Fibroblast of skin of right quadriceps (primary cell): ENCODE results near the gene FOXA3.

Experiments used
- DNase-seq: peaks from one replicate; pipeline ENCODE4 v3.0.0-alpha.2; 2013

The FOXA3 gene

DNA sequence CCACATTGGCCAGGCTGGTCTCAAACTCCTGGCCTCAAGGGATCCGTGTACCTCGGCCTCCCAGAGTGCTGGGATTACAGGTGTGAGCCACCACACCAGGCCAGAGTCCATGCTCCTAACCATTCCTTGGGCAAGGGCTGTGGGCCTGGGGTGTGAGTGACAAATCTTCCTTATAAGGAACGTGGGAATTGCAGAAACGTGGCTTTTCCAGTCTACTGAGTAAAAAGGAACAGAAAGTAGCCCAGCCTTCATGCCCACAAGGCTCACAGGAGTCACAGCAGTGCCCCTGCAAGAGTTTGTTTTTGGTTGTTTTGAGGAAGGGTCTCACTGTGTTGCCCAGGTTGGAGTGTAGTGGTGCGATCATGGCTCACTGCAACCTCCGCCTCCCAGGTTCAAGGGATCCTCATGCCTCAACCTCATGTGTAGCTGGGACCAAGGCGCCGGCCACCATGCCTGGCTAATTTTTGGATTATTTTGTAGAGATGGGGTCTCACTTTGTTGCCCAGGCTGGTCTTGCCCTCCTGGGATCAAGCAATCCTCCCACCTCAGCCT lies 33.2 kb downstream of the FOXA3 start:
- DNase-seq = no peak

DNA sequence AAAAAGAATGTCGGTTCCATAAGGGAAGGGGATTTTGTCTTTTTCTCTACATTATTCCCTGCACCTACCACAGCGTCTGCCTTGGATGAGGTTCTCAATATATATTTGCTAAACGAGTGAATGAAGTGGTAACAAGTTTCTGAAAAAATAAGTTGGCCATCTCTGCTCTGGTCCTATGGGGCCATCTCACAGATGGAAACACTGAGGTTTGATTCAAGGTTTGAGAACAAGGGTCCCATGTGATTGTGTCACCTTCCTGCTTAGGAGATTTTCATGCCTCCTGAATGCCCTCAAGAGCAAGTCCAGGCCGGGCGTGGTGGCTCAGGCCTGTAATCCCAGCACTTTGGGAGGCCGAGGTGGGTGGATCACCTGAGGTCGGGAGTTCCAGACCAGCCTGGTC lies 35.1 kb downstream of the FOXA3 start:
- no peak for DNase-seq

DNA sequence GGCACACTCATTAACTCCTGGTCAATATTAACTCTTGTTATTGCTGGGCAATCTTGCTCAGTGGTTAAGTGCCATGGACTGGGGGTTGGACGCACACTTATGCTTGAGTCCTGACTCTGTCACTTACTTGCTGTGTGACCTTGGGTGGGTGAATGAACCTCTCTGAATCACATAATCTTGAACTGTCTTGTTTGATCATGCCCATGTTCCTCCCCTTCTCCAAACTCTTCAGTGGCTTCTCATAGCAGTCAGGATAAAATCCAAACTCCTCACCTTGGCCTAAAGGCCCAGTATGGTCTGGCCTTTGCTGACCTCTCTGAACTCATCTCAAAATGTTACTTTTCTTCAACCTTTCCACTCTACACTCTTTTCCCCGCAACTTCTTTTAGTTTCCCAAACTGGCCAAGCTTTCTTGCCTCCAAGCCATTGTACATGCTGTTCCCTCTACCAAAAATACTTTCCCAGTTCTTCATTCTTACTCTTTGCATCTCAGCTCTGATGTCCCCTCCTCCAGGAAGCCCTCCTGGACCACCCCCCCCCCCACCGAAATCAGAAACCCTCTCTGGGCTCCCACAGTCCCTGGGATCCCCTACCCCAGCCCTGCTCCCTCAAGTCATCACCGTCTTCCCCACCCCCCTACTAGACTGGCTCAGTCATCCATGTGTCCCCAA lies 35.9 kb downstream of the FOXA3 start:
- no peak for DNase-seq

DNA sequence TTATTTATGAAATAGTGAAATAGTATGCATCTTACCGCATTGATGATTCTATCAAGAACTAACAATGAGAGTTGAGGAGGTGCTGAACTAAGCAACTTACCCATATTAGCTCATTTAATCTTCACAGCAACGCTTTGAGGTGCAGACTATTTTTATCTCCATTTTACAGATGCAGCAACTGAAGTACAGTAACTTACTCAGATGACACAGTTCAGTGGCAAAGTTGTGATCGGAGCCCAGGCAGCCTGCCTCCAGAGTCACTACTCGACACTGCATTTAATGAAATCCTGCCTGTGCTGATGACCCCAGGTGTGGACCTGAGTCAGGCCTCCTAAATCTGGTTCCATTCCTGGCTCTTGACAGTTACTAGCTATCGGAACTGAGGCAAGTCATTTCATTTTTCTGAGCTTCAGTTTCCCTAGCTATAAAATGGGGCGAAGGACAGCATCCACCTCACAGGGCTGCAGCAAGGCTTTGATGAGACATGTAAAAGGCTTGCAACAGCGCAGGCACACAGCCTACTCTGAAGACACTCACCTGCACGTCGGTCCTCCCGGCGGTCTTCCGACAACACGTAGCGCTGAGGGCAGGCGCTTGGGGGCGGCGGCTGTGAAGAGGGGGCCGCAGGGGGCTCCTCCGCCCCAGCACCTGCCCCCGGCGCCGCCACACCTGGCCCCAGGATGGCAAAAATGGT lies 36.8 kb downstream of the FOXA3 start:
- no peak for DNase-seq

DNA sequence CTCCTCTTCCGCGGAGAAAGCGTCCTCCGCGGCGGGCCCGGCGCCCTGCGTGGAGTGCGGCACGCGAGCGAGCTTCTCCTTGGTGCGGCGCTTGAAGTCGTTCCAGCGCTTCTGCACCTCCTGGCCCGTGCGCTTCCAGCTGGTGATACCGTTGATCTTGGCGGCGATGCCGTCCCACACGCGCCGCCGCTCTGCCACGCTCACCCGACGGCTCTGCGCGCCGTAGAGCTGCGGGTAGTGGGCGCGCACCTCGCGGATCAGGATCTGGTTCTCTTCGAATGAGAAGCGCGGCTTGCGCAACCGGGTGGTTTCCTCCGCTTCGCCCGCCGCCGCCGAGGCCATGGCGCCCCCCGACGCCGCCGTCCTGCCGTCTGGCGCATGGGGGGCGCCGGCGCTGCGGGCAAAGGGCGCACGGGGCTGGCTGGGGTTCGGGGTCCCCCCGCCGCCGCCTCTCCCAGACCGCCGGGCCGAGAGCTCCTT lies 37.3 kb downstream of the FOXA3 start:
- peak; percentile 33 for DNase-seq

DNA sequence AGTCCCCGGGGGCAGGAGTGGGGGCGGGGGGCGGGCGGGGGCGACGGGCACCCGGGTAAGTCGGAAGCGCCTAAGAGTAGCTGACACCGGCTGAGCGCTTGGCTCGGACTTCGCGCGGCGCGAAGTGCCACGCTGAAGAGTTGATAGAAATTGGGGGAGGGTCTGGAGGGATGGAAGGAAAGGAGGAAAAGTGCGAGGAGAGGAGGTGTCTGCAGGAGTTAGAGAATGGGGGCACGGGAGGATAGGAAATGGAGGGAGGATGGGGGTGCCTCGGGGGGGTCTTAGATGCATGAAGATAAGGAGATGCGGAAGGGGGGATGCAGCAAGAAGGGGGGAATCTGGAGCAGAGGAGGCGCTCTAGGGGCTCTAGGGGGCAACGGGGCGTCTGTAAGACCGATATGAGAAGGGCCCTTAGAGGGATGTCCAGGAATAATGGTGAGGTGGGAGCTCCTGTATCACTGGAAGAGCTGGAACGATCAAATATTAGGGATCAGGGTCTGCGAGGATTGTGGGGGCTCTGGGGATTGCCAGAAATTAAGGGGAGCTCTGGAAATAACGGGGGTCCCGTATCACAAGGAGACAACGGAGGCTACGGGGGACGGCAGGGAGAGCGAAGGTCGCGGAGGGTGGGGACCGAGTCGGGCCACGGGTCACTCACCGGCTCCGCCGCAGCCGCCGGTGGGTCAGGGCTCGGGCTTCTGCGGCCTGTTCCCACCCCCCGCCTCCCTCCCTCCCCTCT lies 38.0 kb downstream of the FOXA3 start, which contains the start of gene MYPOP:
Gene MYPOP, minus strand, starts transcription at position 702 of the 739 bp plus-strand sequence. CDS start 840 bp downstream, outside the sequence.
- no peak for DNase-seq

DNA sequence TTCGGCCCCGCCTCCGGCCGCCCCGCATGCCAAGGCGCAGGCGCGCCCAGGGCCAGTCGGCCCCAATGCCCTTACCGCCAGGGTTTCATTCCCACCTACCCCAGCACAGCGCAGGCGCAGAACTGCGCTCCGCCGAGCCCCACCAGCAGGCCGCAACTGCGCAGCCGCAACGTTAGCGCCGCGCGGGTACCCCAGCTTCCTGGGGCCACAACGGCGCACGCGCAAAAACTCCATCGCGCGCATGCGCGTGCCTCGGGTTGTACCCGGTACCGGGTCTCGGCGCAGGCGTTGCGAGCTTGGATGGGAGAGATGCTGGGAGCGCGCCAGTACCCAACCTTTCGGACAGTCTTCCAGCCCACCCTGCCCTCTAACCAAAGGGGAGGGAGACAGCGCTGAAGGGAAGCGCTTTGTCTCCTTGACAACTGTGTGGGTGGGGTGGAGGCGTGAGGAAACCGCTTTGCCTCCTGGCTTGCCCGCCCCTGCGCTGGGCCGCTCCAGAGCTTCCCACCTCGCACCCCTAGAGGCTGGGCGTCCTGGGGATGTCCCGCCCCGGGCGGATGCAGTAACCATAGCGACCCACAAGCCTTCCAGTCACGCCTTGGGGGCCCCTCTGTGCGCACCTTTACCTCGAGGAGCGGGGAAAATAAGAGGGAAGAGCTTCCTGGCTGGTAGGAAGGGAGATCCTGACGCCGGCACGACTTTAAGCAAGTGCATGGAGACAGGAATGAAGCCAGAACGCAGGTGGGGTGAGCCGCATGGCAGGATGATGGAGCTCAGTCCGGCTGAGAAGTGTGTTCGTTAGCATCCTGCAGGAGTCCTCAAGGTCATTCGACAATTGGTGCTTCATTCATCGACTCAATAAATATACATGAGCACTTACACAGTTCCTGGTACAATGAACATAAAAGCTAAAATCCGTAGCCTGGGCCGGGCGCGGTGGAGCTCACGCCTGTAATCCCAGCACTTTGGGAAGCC lies 38.8 kb downstream of the FOXA3 start:
- peak; percentile 97 for DNase-seq

DNA sequence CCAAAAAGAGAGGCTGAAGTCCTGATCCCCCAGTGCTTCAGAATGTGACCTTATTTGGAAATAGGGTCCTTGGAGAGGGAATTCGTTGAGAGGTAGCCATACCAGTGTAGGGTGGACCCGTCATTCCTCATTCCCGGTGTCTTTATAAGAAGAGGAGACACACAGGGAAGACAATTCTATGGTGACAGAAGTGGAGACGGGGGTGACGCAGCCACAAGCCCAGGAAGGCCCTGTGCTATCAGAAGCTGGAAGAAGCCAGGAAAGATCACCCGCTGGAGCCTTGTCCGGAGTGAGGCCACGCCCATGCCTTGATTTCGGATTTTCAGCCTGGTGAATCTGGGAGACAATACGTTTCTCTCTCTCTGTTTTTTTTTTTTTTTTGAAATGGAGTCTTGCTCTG lies 40.9 kb downstream of the FOXA3 start:
- no peak for DNase-seq

DNA sequence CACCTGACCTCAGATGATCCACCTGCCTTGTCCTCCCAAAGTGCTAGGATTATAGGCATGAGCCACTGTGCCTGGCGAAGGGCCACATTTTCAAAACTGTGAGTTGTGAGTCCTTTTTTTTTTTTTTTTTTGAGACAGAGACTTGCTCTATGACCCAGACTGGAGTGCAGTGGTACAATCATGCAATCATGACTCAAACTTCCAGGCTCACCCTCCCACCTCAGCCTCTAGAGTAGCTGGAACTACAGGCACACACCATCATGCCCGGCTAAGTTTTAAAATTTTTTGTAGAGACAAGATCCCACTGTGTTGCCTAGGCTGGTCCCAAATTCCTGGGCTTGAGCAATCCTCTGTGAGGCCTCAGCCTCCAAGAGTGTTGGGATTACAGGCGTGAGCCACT lies 42.1 kb downstream of the FOXA3 start:
- DNase-seq = peak; percentile 11

DNA sequence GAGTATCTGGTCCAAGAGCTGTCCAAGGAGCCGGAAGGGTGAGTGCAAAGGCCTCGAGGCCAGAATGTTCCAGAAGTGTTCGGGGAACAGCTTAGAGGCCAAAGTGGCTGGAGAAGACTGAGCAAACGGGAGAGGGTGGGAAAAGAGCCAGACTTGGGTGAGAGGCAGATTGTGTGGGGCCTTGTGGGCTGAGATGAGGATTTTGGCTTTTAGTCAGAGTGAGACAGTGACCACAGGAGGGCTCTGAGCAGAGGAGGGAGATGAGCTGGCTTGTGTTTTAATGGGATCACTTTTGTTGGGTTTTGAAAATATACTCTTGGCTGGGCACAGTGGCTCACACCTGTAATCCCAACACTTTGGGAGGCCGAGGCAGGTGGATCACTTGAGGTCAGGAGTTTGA lies 44.8 kb downstream of the FOXA3 start:
- no peak for DNase-seq

DNA sequence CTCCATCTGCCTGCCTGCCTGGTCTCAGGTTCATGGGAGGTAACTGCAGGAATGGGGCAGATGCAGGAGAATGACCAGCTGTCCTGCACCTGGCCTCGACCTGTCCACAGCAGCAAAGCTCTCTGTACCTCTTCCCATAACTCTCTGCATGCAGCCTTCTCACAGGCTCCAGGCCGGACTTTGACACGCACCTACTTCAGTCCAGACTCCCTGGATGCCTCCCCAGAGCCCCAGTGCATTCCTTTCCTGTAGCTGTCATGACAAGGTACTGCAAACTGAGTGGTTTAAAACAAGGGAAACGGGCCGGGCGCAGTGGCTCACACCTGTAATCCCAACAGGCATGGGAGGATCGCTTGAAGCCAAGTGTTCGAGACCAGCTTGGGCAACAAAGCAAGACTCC lies 47.2 kb downstream of the FOXA3 start:
- no peak for DNase-seq

DNA sequence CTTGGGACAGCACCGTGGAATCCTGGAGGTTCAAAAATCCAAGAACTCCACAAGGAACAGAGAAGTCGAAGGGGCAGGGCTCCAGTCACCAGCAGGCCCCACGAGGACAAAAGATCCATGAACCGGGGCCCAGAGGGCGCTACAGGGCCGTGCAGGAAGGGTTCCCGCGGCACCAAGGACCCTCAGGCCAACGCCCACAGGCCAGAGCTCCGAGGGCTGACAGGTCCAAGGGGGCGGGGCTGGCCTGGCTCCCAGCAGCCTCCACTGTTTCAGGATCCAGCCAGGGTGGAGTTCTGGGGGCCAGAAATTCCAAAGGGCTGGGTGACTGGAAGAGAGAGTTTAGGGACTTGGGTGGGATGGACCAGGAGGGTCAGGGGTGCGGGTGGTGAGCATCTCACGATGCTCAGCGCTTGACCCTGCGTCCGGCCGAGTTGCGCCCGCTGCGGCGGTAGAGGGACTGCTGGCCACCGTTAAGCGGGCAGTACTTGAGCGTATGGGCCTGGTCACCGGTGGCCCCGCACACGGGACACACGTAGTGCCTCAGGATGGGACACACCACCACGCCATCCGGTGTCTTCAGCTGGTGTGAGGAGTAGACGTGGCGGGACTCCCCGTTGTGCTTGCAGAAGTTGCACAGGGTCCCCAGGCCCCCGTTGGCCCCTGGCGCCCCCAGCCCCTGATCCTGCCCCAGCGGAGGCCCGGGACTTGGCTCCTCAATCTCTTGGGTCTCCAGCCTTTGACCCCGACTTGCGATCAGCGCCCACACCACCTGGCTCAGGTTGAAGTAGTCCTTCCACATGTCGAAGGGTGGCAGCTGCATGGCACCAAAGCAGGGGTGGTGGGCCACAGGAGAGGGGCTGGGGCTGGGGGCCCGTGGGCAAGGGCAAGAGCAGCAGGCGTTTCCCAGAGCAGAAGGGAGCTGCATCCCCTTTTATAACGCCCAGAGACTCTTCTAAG lies 50.0 kb downstream of the FOXA3 start, which contains the start of gene NANOS2:
Gene NANOS2, minus strand, starts transcription at position 905 of the 957 bp plus-strand sequence. Its CDS starts 85 bp downstream, at position 820.
- DNase-seq = no peak

DNA sequence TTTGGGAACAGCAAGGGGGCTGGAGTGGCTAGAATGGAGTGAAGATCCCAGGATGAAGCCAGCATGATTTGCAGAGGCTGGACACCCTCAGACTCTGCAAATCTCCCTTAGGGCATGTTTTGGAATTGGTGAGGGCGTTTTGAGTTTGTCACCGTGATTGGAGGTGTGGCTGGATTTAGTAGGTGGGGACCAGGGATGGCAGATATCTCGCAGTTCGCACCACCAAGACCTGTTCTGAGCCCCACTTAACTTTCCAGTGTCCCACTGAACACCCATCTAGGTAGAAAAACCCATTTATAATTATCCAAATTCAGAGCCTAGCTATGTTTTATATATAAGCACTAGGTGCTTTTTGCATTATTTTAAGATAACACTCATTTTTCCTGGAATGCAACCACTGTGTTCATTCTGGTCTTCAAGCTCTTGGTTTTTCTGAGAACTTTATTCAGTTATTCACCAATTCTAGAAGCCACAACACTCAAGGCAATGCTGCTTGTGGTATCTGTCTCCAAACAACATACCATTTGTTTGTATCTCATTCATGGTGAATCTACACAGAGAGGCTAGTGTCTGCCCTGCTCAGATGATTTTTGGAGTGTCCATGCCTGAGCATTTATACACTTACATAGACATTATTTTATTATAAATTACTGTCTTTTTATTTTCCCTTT lies 53.4 kb downstream of the FOXA3 start:
- DNase-seq = no peak

DNA sequence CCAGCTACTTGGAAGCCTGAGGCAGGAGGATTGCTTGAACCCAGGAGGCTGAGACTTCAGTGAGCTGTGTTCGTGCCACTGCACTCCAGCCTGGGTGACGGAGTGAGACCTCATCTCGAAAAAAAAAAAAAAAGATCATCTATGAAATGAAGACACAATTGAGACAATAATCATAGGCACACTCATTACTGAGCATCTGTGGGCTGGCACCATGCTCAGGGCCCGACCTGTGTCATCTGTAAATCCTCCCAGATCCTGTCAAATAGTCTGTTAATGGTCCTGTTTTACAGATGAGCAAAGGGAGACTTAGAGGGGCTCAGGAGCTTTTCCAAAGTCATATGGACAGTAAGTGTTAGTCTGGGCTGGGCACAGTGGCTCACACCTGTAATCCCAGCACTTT lies 54.6 kb downstream of the FOXA3 start:
- no peak for DNase-seq

DNA sequence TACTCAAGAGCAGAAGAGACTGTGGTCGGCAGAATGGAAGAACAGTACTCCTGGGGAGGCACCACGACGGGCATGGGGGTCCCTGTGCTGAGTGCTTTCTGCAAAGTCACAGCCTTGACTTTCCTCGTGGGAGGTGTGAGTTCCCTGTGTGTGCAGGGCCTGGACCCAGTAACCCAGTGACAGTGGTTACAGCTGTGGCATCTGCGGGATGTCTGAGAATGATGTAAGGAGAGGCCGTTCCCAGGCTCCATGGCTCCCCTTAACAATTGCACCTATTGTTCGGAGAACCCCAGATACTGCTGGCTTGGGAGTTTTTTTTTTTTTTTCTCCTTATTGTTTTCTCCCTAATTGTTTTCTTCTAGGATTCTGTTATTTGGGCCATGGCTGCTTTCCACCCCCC lies 55.6 kb downstream of the FOXA3 start:
- no peak for DNase-seq

DNA sequence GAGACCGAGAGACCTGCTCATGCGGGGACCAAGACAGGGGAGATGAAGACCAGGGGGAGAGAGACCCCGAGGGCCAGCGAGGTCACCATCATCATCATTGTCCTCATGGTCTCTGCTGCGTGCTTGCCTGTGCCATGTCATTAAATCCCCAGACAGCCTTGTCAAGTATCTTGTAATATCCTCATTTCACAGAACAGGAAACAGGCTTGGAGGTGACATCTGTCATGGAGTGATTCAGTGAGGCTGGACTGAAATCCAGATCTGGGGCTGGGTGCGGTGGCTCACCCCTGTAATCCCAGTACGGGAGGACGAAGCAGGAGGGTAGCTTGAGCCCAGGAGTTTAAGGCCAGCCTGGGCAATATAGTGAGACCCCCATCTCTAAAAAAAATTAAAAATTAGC lies 56.3 kb downstream of the FOXA3 start:
- no peak for DNase-seq

DNA sequence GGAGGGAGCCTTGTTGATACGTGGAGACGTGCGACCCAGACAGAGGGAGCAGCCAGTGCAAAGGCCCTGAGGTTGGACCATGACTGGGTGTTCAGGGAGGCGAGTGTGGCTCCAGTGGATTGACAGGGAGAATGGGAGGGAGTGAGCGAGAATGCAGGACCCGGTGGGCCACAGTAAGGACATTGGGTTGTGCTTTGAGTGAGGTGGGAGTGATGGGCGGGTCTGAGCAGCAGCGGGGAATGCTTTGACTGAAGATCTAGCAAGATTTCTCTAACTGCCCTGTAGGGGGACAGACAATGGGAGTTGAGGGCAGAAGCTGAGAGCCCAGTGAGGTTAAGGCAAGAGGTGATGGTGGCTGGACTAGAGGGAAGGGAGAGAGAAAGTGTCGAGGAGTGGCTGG lies 58.2 kb downstream of the FOXA3 start:
- DNase-seq = no peak
